K562 (cell line): Measurements from ENCODE around the gene ME3. TPM values are rescaled to one million over a fixed set of nuclear protein-coding genes. Genes with fewer than 3 reads are reported as not detected.

Experiments used
- ATAC-seq: fragments of 200-7000 bp; cut with Tn5 transposase; 3 replicates; pipeline ENCODE4 v1.9.1; 2020; ENCODE audit warnings: moderate library complexity
- BruUV-seq: library from RNA; stranded (reverse); fragments of 400-500 nt; replicated peaks from 2 replicates; lab custom pipeline; 2021; lab: Mats Ljungman, UMichigan
- CTCF ChIA-PET: fragments of 300-600 bp; formaldehyde crosslinking; extraction: SDS; loops from one replicate; lab custom pipeline; 2021; ENCODE audit warnings: low intra/inter-chr PET ratio; lab: Yijun Ruan, JAX
- POLR2A ChIA-PET: fragments of 300-600, 350-650 bp; sonication (Branson Sonifier 250); formaldehyde crosslinking; extraction: SDS; loops from one replicate; lab custom pipeline; 2021; ENCODE audit warnings: antibody characterized with exemption, inconsistent platforms; lab: Yijun Ruan, JAX
- DNase-seq, 4 experiments: peaks; one replicate each; pipeline versions ENCODE4 v3.0.0 to v3.0.0-alpha.2; 2011 to 2018; ENCODE audit warnings: low spot score in 3 of 4, mixed read lengths in 3 of 4; ENCODE audit errors: extremely low read depth in 1 of 4
- FAIRE-seq: peaks from 2 replicates; lab custom pipeline; 2011; peaks lifted over from hg19 to GRCh38; lab: Jason Lieb, UNC
- H2AFZ ChIP-seq: 2 replicates; pipeline ENCODE4 v1.6.0; 2011; ENCODE audit warnings: low read depth, low read length, control low read depth, inconsistent platforms
- H3K27ac ChIP-seq: fragments of 200-600 bp; 3 replicates; pipeline ENCODE4 v1.8.0; 2011; ENCODE audit warnings: low read depth, mild to moderate bottlenecking, control low read depth, inconsistent platforms, low read length, moderate library complexity, mixed read lengths; ENCODE audit errors: extremely low read depth
- H3K27me3 ChIP-seq, 2 experiments: fragments of 300-600 bp in 1 of 2; 2 replicates in 1 of 2; 3 replicates in 1 of 2; pipeline versions ENCODE4 v1.6.0 to v1.8.0; 2011; ENCODE audit warnings: inconsistent platforms in 2 of 2, low read length in 2 of 2, mild to moderate bottlenecking in 1 of 2, mixed read lengths in 1 of 2, moderate library complexity in 1 of 2; ENCODE audit not compliant: control insufficient read depth in 2 of 2, insufficient read depth in 2 of 2
- H3K36me3 ChIP-seq: fragments of 300-600 bp; 3 replicates; pipeline ENCODE4 v1.8.0; 2011; ENCODE audit warnings: mild to moderate bottlenecking, low read length, inconsistent platforms; ENCODE audit not compliant: control insufficient read depth, insufficient read depth
- H3K4me1 ChIP-seq, 2 experiments: fragments of 200-600 bp in 1 of 2; replicated peaks in 1 of 2; 2 replicates in 1 of 2; 3 replicates in 1 of 2; pipeline versions ENCODE4 v1.5.1 to v1.8.0; 2011; ENCODE audit warnings: inconsistent platforms in 2 of 2, low read length in 2 of 2, mild to moderate bottlenecking in 1 of 2, mixed read lengths in 1 of 2, moderate library complexity in 1 of 2; ENCODE audit not compliant: control insufficient read depth in 2 of 2, insufficient read depth in 2 of 2
- H3K4me2 ChIP-seq: 2 replicates; pipeline ENCODE4 v1.6.1; 2011; ENCODE audit warnings: low read length, control low read depth, inconsistent platforms, mixed read lengths; ENCODE audit not compliant: insufficient read depth
- H3K4me3 ChIP-seq: fragments of 200-600 bp; sonication (generic), shearing (Covaris generic); 2 replicates; pipeline ENCODE4 v1.5.1; 2016; ENCODE audit warnings: control low read depth, inconsistent platforms
- H3K79me2 ChIP-seq: fragments of 200-600 bp; 3 replicates; pipeline ENCODE4 v1.8.0; 2011; ENCODE audit warnings: low read length, inconsistent platforms; ENCODE audit not compliant: control insufficient read depth, insufficient read depth
- H3K9ac ChIP-seq, 2 experiments: 2 replicates each; pipeline versions ENCODE4 v1.6.0 to v1.6.1; 2011; ENCODE audit warnings: low read depth in 2 of 2, low read length in 2 of 2, control low read depth in 1 of 2, inconsistent platforms in 1 of 2, mild to moderate bottlenecking in 1 of 2, mixed read lengths in 1 of 2; ENCODE audit not compliant: insufficient read depth in 1 of 2
- H3K9me1 ChIP-seq: one replicate; pipeline ENCODE4 v1.6.0; 2011; ENCODE audit warnings: inconsistent platforms, mild to moderate bottlenecking, low read length, moderate library complexity; ENCODE audit not compliant: control insufficient read depth, insufficient read depth
- H3K9me3 ChIP-seq: replicated peaks from 2 replicates; pipeline ENCODE4 v1.5.1; 2011; ENCODE audit warnings: low read depth, low read length, inconsistent platforms; ENCODE audit not compliant: control insufficient read depth, insufficient read depth
- H4K20me1 ChIP-seq: replicated peaks from 2 replicates; pipeline ENCODE4 v1.6.1; 2011; ENCODE audit warnings: low read length, inconsistent platforms, mixed read lengths; ENCODE audit not compliant: control insufficient read depth, insufficient read depth
- E4F1 ChIP-seq: fragments of 250-450 bp; sonication (Bioruptor Pico); IDR thresholded peaks from 2 replicates; pipeline ENCODE4 v1.5.0; 2021; ENCODE audit warnings: mild to moderate bottlenecking, borderline replicate concordance
- ZNF197 ChIP-seq: fragments of 200-800 bp; sonication (Bioruptor generic); IDR thresholded peaks from 2 replicates; pipeline ENCODE4 v1.6.1; 2016; ENCODE audit warnings: low read depth, missing genetic modification characterization, missing compliant biosample characterization
- WGBS: fragments of 100-300 bp; shearing (Covaris generic); methylation state at CpG from one replicate; pipeline ENCODE4 v1.1.6; 2016; ENCODE audit warnings: low coverage, mixed read lengths; ENCODE audit not compliant: insufficient coverage; ENCODE audit errors: missing lambda C conversion rate; 5-methylcytosine and 5-hydroxymethylcytosine counted together
- in situ Hi-C: fragments of 300-500 bp; cut with MboI; formaldehyde crosslinking; loops from 4 replicates; pipeline ENCODE4 v1.15.0; 2018; ENCODE audit warnings: inconsistent platforms, mixed read lengths
- intact Hi-C: fragments of 100-400 bp; cut with micrococcal nuclease; formaldehyde crosslinking; loops from 2 replicates; pipeline ENCODE4 v1.14.2; 2022
- polyA plus RNA-seq, 8 experiments: library from polyadenylated mRNA; depleted of rRNA in 4 of 8; stranded (reverse) in 5 of 8; unstranded in 3 of 8; fragments of >200 nt; fragmentation: Nextera tagmentation in 2 of 8; fragmentation: Illumina TruSeq in 1 of 8; extraction: Ambion mirVana in 2 of 8; extraction: Trizol in 1 of 8; gene quantifications; 2 replicates each; pipeline versions ENCODE4 v1.2.1 to v1.2.3, GENCODE V29; 2011 to 2014; ENCODE audit warnings: inconsistent platforms in 1 of 8, missing spikeins in 1 of 8
- total RNA-seq, 7 experiments: library from RNA; depleted of rRNA in 6 of 7; stranded (reverse); fragments of >200 nt in 6 of 7; fragmentation: Illumina TruSeq in 2 of 7; extraction: Trizol in 2 of 7; gene quantifications; 2 replicates each; pipeline versions ENCODE4 v1.2.1 to v1.2.3, GENCODE V29; 2011 to 2021; ENCODE audit warnings: low replicate concordance in 1 of 7

The ME3 gene
- total and polyA plus RNA-seq, 9 of the 15 experiments (the other 6 are each of a cell fraction or from before 2014, with no cell fraction given), result not detected

- ChIA-PET POLR2A (no interaction called here), CTCF (no interaction called here)
- Histone ChIP-seq H3K9ac (no peak overlapping the region), H3K36me3 (no peaks in the 10 kb centered on the region), H3K4me3 (no peak overlapping the region), H4K20me1 (0 out of 2 replicates have a peak, but pooled peaks cover under 1% of the 10 kb centered on the region), H2AFZ (no peak overlapping the region), H3K27ac (no peak overlapping the region), H3K79me2 (no peaks in the 10 kb centered on the region), H3K27me3 (peaks cover 0 to 4% of the 10 kb centered on the region in 2 experiments; a peak in 2 of 5 replicates), H3K4me1 (no peaks in the 10 kb centered on the region), H3K9me3 (no peaks in the 10 kb centered on the region), H3K4me2 (no peak overlapping the region), H3K9me1 (no peaks in the 10 kb centered on the region)
- 2% methylated on average over 9 of the region's 9 CpGs for WGBS
- FAIRE-seq (no peak), DNase-seq (no peak), ATAC-seq (no peak)
- intact Hi-C loops (no loop called here), in situ Hi-C loops (no loop called here)
- BruUV-seq, result no TSS peak
- TF ChIP-seq E4F1 (CRISPR knock-in tag) (no peak), ZNF197 (CRISPR knock-in tag) (no peak)
Observed at GRCh38 chr11:86460461-86461385, 211.7 kb downstream of the ME3 start.
